HEK293 (cell line): Measurements from ENCODE around the gene CDC42EP1.

Experiments used
- CTCF ChIA-PET: fragments of 350-600 bp; formaldehyde crosslinking; extraction: SDS; loops from one replicate; lab custom pipeline; 2021; ENCODE audit warnings: antibody characterized with exemption; lab: Yijun Ruan, JAX
- POLR2A ChIA-PET: fragments of 300-600 bp; formaldehyde crosslinking; extraction: SDS; loops from one replicate; lab custom pipeline; 2020; ENCODE audit warnings: antibody characterized with exemption, inconsistent platforms; lab: Yijun Ruan, JAX
- H3K27ac ChIP-seq: fragments of 200-500 bp; sonication (Bioruptor generic); 2 replicates; pipeline ENCODE4 v1.5.1; 2014; ENCODE audit warnings: low read depth, low read length, control low read depth, inconsistent platforms; ENCODE audit errors: extremely low read depth
- H3K36me3 ChIP-seq, 2 experiments: fragments of 200-500 bp in 1 of 2; sonication (Bioruptor generic) in 1 of 2; 1 replicate in 1 of 2; 2 replicates in 1 of 2; pipeline ENCODE4 v1.5.1; 2014 to 2017; ENCODE audit warnings: inconsistent platforms in 2 of 2, low read length in 2 of 2; ENCODE audit not compliant: control insufficient read depth in 2 of 2, insufficient read depth in 1 of 2
- H3K4me1 ChIP-seq: fragments of 200-500 bp; sonication (Bioruptor generic); 2 replicates; pipeline ENCODE4 v1.5.1; 2014; ENCODE audit warnings: mild to moderate bottlenecking, low read length, inconsistent platforms; ENCODE audit not compliant: control insufficient read depth, insufficient read depth
- H3K4me3 ChIP-seq: 2 replicates; pipeline ENCODE4 v1.5.1; 2011; ENCODE audit warnings: low read depth, mild to moderate bottlenecking, control low read depth, low read length, moderate library complexity
- H3K9me3 ChIP-seq: fragments of 200-500 bp; sonication (Bioruptor generic); 2 replicates; pipeline ENCODE4 v1.5.1; 2014; ENCODE audit warnings: low read depth, low read length, inconsistent platforms; ENCODE audit not compliant: control insufficient read depth, insufficient read depth
- IKZF3 ChIP-seq: fragments of 450-650 bp; IDR thresholded peaks from 2 replicates; pipeline ENCODE4 v1.5.0; 2018; ENCODE audit warnings: missing biosample characterization, mild to moderate bottlenecking, missing genetic modification characterization, moderate library complexity
- PBX3 ChIP-seq: sonication (generic); formaldehyde crosslinking; IDR thresholded peaks from 2 replicates; pipeline ENCODE4 v1.8.1; 2022; ENCODE audit warnings: mild to moderate bottlenecking, moderate library complexity, missing genetic modification reagents
- PRDM1 ChIP-seq: fragments of 450-650 bp; formaldehyde crosslinking; IDR thresholded peaks from 2 replicates; pipeline ENCODE4; 2016; ENCODE audit warnings: missing biosample characterization, missing genetic modification characterization
- SCRT2 ChIP-seq: fragments of 450-650 bp; formaldehyde crosslinking; IDR thresholded peaks from 2 replicates; pipeline ENCODE4 v1.5.1; 2016; ENCODE audit warnings: missing biosample characterization, missing genetic modification characterization
- WT1 ChIP-seq: fragments of 450-650 bp; formaldehyde crosslinking; IDR thresholded peaks from 2 replicates; pipeline ENCODE4 v1.5.1; 2016; ENCODE audit warnings: missing biosample characterization, missing genetic modification characterization
- ZBTB21 ChIP-seq: fragments of 450-650 bp; formaldehyde crosslinking; IDR thresholded peaks from 2 replicates; pipeline ENCODE4 v1.5.1; 2017; ENCODE audit warnings: missing biosample characterization, missing genetic modification characterization
- ZEB2 ChIP-seq: fragments of 450-650 bp; formaldehyde crosslinking; IDR thresholded peaks from 2 replicates; pipeline ENCODE4 v1.5.1; 2016; ENCODE audit warnings: missing biosample characterization, missing genetic modification characterization
- ZNF132 ChIP-seq: fragments of 450-650 bp; formaldehyde crosslinking; IDR thresholded peaks from 2 replicates; pipeline ENCODE4 v1.5.1; 2017; ENCODE audit warnings: missing biosample characterization, missing genetic modification characterization, borderline replicate concordance
- ZNF133 ChIP-seq: fragments of 450-650 bp; formaldehyde crosslinking; IDR thresholded peaks from 2 replicates; pipeline ENCODE4 v1.5.1; 2016; ENCODE audit warnings: missing biosample characterization, missing genetic modification characterization
- ZNF138 ChIP-seq: fragments of 450-650 bp; formaldehyde crosslinking; IDR thresholded peaks from 2 replicates; pipeline ENCODE4 v1.5.1; 2016; ENCODE audit warnings: missing biosample characterization, missing genetic modification characterization, borderline replicate concordance
- ZNF140 ChIP-seq: fragments of 450-650 bp; formaldehyde crosslinking; IDR thresholded peaks from 2 replicates; pipeline ENCODE4 v1.5.1; 2016; ENCODE audit warnings: missing biosample characterization, missing genetic modification characterization
- ZNF16 ChIP-seq: fragments of 450-650 bp; formaldehyde crosslinking; IDR thresholded peaks from 2 replicates; pipeline ENCODE4 v1.5.1; 2016; ENCODE audit warnings: low read depth, missing biosample characterization, missing genetic modification characterization
- ZNF211 ChIP-seq: fragments of 450-650 bp; formaldehyde crosslinking; IDR thresholded peaks from 2 replicates; pipeline ENCODE4 v1.5.1; 2016; ENCODE audit warnings: low read depth, missing biosample characterization, missing genetic modification characterization
- ZNF394 ChIP-seq: fragments of 450-650 bp; formaldehyde crosslinking; IDR thresholded peaks from 2 replicates; pipeline ENCODE4 v1.5.1; 2016; ENCODE audit warnings: missing biosample characterization, missing genetic modification characterization, mild to moderate bottlenecking, moderate library complexity, borderline replicate concordance
- ZNF513 ChIP-seq: fragments of 450-650 bp; IDR thresholded peaks from 2 replicates; pipeline ENCODE4 v1.5.1; 2018; ENCODE audit warnings: missing biosample characterization, missing genetic modification characterization
- ZNF521 ChIP-seq: fragments of 450-650 bp; formaldehyde crosslinking; IDR thresholded peaks from 2 replicates; pipeline ENCODE4 v1.5.1; 2017; ENCODE audit warnings: missing biosample characterization, mild to moderate bottlenecking, missing genetic modification characterization
- ZNF571 ChIP-seq: fragments of 450-650 bp; formaldehyde crosslinking; IDR thresholded peaks from 2 replicates; pipeline ENCODE4 v1.5.0; 2017; ENCODE audit warnings: missing biosample characterization, missing genetic modification characterization
- ZNF626 ChIP-seq: fragments of 450-650 bp; sonication (Bioruptor Pico); formaldehyde crosslinking; IDR thresholded peaks from 2 replicates; pipeline ENCODE4 v1.5.1; 2018; ENCODE audit warnings: missing biosample characterization, missing genetic modification characterization, inconsistent platforms
- ZNF768 ChIP-seq: fragments of 450-650 bp; formaldehyde crosslinking; IDR thresholded peaks from 2 replicates; pipeline ENCODE4 v1.5.1; 2018; ENCODE audit warnings: missing biosample characterization, mild to moderate bottlenecking, missing genetic modification characterization
- ZSCAN16 ChIP-seq: fragments of 450-650 bp; formaldehyde crosslinking; IDR thresholded peaks from 2 replicates; pipeline ENCODE4 v1.5.1; 2016; ENCODE audit warnings: missing biosample characterization, missing genetic modification characterization
- ZSCAN23 ChIP-seq: fragments of 450-650 bp; formaldehyde crosslinking; IDR thresholded peaks from 2 replicates; pipeline ENCODE4 v1.5.1; 2016; ENCODE audit warnings: missing biosample characterization, missing genetic modification characterization
- TF ChIP-seq, protein P1 (sequence below): fragments of 450-650 bp; formaldehyde crosslinking; IDR thresholded peaks from 2 replicates; pipeline ENCODE4 v1.5.1; 2016; ENCODE audit warnings: missing biosample characterization, missing genetic modification characterization, borderline replicate concordance
- TF ChIP-seq, protein P2 (sequence below): fragments of 450-650 bp; formaldehyde crosslinking; IDR thresholded peaks from 2 replicates; pipeline ENCODE4 v1.5.1; 2016; ENCODE audit warnings: missing biosample characterization, missing genetic modification characterization

CDC42EP1 gene

DNA sequence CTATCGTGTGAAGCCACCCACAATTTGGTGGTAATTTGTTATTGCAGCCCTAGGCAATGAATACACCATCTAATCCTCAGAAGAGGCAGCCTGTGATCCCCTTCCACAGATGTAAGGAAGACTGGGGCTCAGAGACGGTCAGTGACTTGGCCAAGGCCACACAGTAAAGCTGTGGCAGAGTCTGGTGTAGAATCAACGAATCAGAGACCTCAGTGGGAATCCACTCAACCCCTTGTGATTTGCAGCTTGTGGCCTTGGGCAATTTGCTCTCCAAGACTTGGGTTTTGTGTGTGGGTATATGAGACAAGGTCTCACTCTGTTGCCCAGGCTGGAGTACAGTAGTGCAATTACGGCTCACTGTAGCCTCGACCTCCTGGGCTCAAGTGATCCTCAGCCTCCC is 17.7 kb downstream of the CDC42EP1 start:
- CTCF ChIA-PET = interaction anchor here (0.6 to 6.9 kb wide), 8 partner anchors 10 to 56 kb away, joined by 3 to 39 read pairs (median 4); no protein-coding TSS in a partner anchor

DNA sequence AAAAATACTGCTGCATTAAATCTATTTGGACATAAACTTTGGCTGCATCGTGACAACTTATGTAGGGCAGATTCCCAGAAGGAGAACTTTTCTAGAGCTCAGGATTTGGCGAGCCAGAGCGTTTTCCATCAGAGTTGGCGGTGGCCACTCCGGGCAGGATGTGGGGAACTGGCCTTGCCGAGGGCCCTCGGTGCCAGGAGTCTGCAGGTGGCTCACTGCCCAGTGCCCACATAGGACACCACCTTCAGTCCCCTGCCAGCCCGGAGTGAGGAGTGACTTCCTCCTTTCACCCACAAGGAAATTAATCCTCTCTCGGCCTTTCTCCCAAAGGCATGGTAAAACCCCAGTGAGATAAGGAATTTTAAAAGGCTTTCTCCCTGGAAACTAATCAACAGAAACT is 21.2 kb downstream of the CDC42EP1 start:
- H3K9me3 ChIP-seq = no peaks in the 10 kb centered on the region
- POLR2A ChIA-PET = interaction anchor here (1.0 kb wide), 1 partner anchor 13 kb away, joined by 3 read pairs; no protein-coding TSS in a partner anchor
- no peaks in the 10 kb centered on the region for H3K36me3 ChIP-seq
- no peak overlapping the region for H3K27ac ChIP-seq
- no peak overlapping the region for H3K4me3 ChIP-seq
- CTCF ChIA-PET = interaction anchor here (0.7 to 6.9 kb wide), 5 partner anchors 11 to 41 kb away, joined by 3 to 39 read pairs (median 10); no protein-coding TSS in a partner anchor
- TF ChIP-seq ZNF626 = no peak
- TF ChIP-seq PRDM1 (tag by site-specific recombination) = peak; percentile 61
- H3K4me1 ChIP-seq = 0 out of 2 replicates have a peak, but pooled peaks cover 3% of the 10 kb centered on the region

More for the DNA sequence above, 17.7 kb downstream of the CDC42EP1 start:
- H3K36me3 ChIP-seq = no peaks in the 10 kb centered on the region
- H3K9me3 ChIP-seq = no peaks in the 10 kb centered on the region
- H3K27ac ChIP-seq = no peak overlapping the region
- POLR2A ChIA-PET = interaction anchor here (1.6 kb wide), 1 partner anchor 14 kb away, joined by 5 read pairs; no protein-coding TSS in a partner anchor
- 0 out of 2 replicates have a peak, but pooled peaks cover 3% of the 10 kb centered on the region for H3K4me1 ChIP-seq
- 0 out of 2 replicates have a peak, but pooled peaks have one; percentile 70 for TF ChIP-seq ZNF768 (tag by site-specific recombination)
- no peak for TF ChIP-seq ZNF138 (tag by site-specific recombination)
- H3K4me3 ChIP-seq = no peak overlapping the region

GRCh38 chr22:37582526-37582925 is 22.2 kb downstream of the CDC42EP1 start:
- POLR2A ChIA-PET = interaction anchor here (0.5 kb wide), 1 partner anchor 25 kb away, joined by 3 read pairs; no protein-coding TSS in a partner anchor
- Histone ChIP-seq H3K27ac (no peak overlapping the region), H3K36me3 (no peaks in the 10 kb centered on the region), H3K9me3 (no peaks in the 10 kb centered on the region), H3K4me1 (0 out of 2 replicates have a peak, but pooled peaks cover 3% of the 10 kb centered on the region), H3K4me3 (no peak overlapping the region)
- CTCF ChIA-PET = interaction anchor here (1.0 to 6.9 kb wide), 7 partner anchors 10 to 44 kb away, joined by 3 to 39 read pairs (median 4); no protein-coding TSS in a partner anchor
- TF ChIP-seq WT1 (tag by site-specific recombination) = no peak
- TF ChIP-seq SCRT2 = no peak
- TF ChIP-seq PBX3 (CRISPR knock-in tag) = no peak
- no peak for TF ChIP-seq ZNF394 (tag by site-specific recombination)
- no peak for TF ChIP-seq ZBTB21 (tag by site-specific recombination)
- TF ChIP-seq, protein P1, sequence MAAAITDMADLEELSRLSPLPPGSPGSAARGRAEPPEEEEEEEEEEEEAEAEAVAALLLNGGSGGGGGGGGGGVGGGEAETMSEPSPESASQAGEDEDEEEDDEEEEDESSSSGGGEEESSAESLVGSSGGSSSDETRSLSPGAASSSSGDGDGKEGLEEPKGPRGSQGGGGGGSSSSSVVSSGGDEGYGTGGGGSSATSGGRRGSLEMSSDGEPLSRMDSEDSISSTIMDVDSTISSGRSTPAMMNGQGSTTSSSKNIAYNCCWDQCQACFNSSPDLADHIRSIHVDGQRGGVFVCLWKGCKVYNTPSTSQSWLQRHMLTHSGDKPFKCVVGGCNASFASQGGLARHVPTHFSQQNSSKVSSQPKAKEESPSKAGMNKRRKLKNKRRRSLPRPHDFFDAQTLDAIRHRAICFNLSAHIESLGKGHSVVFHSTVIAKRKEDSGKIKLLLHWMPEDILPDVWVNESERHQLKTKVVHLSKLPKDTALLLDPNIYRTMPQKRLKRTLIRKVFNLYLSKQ (tag by site-specific recombination) = no peak
- no peak for TF ChIP-seq ZNF521 (tag by site-specific recombination)
- TF ChIP-seq ZNF571 (tag by site-specific recombination) = no peak
- no peak for TF ChIP-seq ZEB2
- no peak for TF ChIP-seq ZNF140
- no peak for TF ChIP-seq ZSCAN23 (tag by site-specific recombination)
- no peak for TF ChIP-seq ZNF132 (tag by site-specific recombination)
- TF ChIP-seq ZNF211 = no peak
- no peak for TF ChIP-seq ZNF513 (tag by site-specific recombination)
- no peak for TF ChIP-seq IKZF3 (tag by site-specific recombination)
- no peak for TF ChIP-seq ZNF16
- TF ChIP-seq, protein P2, sequence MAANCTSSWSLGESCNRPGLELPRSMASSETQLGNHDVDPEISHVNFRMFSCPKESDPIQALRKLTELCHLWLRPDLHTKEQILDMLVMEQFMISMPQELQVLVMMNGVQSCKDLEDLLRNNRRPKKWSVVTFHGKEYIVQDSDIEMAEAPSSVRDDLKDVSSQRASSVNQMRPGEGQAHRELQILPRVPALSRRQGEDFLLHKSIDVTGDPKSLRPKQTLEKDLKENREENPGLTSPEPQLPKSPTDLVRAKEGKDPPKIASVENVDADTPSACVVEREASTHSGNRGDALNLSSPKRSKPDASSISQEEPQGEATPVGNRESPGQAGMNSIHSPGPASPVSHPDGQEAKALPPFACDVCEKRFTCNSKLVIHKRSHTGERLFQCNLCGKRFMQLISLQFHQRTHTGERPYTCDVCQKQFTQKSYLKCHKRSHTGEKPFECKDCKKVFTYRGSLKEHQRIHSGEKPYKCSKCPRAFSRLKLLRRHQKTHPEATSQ = no peak
- no peak for TF ChIP-seq ZNF133 (tag by site-specific recombination)
- TF ChIP-seq ZSCAN16 (tag by site-specific recombination) = no peak
- TF ChIP-seq, all 188 proteins: peak for 0
